Measurements from ENCODE around the gene ZBTB7A. TPM values are rescaled to one million over a fixed set of nuclear protein-coding genes. Genes with fewer than 3 reads are reported as not detected.
A peak's percentile ranks its signal among the peaks of the same experiment; 100 is the strongest.

Gene ZBTB7A
- total RNA-seq, 4 donors from 2014 or later, result 138 to 162 (median 152) TPM

DNA sequence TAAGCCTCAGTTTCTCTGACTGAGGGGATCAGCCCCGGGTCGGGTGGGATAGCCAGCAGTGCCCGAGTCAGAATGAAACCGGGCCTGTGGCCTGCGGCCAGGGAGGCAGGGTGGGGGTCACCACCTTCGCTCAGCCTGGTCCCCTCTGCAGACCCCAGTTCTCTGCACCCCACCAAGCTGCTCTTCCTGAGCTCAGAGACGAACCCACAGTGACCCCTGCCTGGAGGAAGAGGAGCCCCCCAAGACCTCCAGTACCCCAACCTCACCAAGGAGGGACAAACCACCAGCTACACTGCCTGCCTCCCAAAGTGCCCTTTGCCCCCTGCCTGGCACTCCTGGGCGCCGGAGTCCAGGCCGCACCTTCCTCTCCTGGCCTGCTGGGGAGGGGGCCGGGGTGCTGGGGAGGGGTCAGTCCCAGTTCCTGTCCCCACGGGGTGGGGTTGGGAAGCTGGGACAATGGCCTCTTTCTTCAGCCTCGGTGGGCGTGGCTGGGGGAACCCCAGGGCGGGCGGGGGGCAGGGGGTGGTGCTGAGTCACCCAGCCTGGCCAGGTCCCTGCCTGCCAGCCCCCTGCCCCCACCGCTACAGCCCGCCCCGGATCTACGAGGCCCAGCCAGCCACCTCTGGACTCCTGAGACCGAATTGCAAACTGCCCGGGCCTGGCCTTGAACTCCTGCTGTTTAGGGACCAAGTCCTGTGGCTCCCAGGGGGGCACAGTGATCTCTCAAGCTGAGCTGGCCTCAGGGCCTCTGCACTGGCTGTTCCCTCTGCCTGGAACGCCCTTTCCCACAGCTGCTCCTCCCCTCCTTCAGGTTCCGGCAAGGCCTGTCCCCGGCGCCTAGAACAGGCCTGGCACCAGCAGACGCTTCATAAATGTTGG is 14.3 kb downstream of the ZBTB7A start:
- intact Hi-C loops (cut with DNase I; ENCODE audit: low total_unique reads), result no loop called here
- DNase-seq (ENCODE audit: low spot score in 2 of 2), result peak; percentile 46 to 91
- 33% methylated on average over 17 to 27 of the region's 27 CpGs for WGBS, 2 donors
- TF ChIP-seq, protein P1, sequence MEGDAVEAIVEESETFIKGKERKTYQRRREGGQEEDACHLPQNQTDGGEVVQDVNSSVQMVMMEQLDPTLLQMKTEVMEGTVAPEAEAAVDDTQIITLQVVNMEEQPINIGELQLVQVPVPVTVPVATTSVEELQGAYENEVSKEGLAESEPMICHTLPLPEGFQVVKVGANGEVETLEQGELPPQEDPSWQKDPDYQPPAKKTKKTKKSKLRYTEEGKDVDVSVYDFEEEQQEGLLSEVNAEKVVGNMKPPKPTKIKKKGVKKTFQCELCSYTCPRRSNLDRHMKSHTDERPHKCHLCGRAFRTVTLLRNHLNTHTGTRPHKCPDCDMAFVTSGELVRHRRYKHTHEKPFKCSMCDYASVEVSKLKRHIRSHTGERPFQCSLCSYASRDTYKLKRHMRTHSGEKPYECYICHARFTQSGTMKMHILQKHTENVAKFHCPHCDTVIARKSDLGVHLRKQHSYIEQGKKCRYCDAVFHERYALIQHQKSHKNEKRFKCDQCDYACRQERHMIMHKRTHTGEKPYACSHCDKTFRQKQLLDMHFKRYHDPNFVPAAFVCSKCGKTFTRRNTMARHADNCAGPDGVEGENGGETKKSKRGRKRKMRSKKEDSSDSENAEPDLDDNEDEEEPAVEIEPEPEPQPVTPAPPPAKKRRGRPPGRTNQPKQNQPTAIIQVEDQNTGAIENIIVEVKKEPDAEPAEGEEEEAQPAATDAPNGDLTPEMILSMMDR (IDR thresholded peaks at IDR 0.05), result no peak
- no peak overlapping the region for H3K4me3 ChIP-seq (ENCODE audit: low read depth, poor library complexity, severe bottlenecking)

DNA sequence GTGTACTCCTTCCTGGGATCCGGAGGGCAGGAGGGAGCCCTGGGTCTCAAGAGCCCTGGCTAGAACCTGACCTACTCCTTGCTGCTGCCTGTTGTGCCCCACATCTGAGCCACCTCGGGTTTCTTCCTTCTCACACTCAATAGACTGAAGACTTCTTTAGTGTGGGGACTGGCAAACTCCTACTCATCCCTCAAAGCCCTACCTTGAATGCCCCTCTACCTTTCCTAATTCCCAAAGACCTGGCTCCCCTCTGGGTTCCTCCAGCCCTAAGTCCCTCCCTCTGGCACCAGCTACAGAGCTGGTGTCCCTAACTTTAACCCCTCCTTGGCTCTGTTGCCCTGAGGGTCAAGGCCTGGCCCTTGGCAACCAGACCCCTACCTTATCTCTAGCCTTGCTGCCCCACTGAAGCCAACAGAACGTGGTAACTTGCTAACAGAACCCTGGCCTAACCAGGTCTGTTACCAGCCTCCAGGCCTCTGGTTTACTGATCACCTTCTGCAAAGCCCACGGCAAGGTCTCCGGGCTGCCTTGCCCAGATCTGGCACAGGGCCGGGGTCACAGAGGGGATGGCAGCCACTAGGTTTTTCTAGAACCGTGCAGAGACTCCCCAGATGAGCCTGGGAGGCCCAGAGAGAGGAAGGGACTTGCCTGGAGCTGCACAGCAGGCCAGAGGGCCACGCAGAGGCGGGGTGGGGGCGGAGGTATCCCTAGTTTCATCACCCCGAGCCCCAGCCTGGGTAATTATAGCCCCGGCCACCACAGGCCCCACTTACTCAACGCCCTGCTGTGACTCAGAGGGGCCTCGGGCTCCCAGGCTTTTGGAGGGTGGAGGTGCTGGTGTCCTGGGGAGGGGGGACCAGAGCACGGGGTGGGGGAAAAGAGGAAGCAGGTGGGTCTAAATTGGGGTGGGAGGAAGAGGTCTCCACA is 15.3 kb downstream of the ZBTB7A start:
- no peak overlapping the region for H3K4me3 ChIP-seq (ENCODE audit: low read depth, poor library complexity, severe bottlenecking)
- no peak for TF ChIP-seq POLR2A (IDR thresholded peaks at IDR 0.05)
- TF ChIP-seq, protein P1 (IDR thresholded peaks at IDR 0.05), result no peak
- 45 to 47% methylated on average over 11 to 13 of the region's 15 CpGs for WGBS, 2 donors
- DNase-seq (ENCODE audit: low spot score in 2 of 2), result peak in 1 of 2 donors; percentile 91
- intact Hi-C loops (cut with DNase I; ENCODE audit: low total_unique reads), result no loop called here

DNA sequence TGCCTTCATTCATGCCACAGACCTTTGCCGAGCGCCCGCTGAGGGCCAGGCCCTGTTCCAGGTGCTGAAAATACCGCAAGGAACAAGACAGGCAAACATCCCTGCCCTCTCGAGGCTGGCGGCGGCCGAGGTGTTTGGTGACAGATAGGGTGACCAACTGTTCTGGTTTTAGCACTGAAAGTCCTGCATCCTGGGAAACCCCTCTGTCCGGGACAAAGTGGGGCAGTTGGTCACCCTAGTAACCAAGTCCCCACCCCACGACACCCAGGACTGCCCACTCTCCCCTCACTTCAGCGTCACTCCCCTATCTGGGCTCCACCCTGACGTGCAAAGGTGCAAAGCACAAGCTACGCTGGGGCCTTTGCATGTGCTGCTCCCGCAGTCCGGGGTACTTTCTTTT is 17.3 kb downstream of the ZBTB7A start:
- 65 to 68% methylated on average over 15 of the region's 15 CpGs for WGBS, 2 donors
- no peak overlapping the region for H3K4me3 ChIP-seq (ENCODE audit: low read depth, poor library complexity, severe bottlenecking)
- TF ChIP-seq, protein P1 (IDR thresholded peaks at IDR 0.05), result no peak
- no peak for TF ChIP-seq POLR2A (IDR thresholded peaks at IDR 0.05)
- peak in 1 of 2 donors; percentile 88 for DNase-seq (ENCODE audit: low spot score in 2 of 2)
- intact Hi-C loops (cut with DNase I; ENCODE audit: low total_unique reads), result no loop called here

DNA sequence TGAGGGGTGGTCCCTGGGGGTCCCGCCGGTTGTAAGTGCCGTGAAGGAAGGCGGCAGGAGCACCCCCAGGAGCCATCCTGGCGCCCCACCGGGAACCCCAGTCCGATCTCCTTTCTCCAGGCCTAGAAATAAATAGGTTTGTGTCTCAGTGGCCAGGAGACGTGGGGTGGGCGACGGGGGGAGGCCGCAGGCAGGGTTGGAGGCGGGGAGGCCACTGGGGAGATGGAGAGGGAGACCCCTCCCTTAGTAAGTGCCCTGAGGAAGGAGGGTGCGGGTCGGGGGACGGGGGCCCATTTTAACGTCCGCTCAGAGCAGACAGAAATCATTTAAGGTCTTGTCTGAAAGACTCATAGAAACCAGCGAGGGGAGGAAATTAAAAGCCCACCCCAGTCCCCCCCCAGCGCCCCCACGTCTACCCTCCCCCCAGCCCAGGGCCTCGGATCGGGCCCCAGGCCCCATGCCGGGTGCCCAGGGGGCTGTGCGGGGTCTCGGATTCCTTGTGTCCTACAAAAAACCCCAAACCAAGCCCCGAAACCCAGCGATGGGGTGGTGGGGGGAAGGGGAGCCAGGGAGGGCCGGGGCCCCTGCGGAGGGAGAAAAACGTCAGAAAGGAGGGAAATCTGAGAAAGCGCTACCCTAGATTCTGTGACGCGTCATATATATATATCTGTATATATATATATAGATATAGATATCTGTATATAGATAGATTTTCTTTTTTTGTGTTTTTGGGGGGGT is 19.6 kb downstream of the ZBTB7A start:
- no peak overlapping the region for H3K4me3 ChIP-seq (ENCODE audit: low read depth, poor library complexity, severe bottlenecking)
- DNase-seq (ENCODE audit: low spot score in 2 of 2), result peak in 1 of 2 donors; percentile 81
- TF ChIP-seq POLR2A (IDR thresholded peaks at IDR 0.05), result no peak
- TF ChIP-seq, protein P1 (IDR thresholded peaks at IDR 0.05), result no peak
- 86 to 87% methylated on average over 33 of the region's 33 CpGs for WGBS, 2 donors
- intact Hi-C loops (cut with DNase I; ENCODE audit: low total_unique reads), result no loop called here

DNA sequence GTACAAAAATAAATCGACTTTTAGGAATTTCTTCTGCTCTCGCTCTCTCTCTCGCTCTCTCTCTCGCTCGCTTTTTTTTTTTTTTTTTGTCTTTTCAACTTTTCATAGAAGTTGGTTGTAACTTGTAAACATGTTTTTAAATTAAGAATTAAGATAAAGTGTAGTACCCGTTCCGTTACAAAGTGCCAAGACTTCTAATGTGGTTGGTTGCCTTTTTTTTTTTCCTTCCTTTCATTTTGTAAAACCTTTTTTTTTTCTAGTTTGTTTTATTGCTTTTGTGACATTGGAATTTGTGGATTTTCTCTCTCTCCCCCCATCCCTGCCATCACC is 20.4 kb downstream of the ZBTB7A start:
- 72 to 84% methylated on average over 7 of the region's 7 CpGs for WGBS, 2 donors
- no peak for DNase-seq (ENCODE audit: low spot score in 2 of 2)
- no peak overlapping the region for H3K4me3 ChIP-seq (ENCODE audit: low read depth, poor library complexity, severe bottlenecking)
- intact Hi-C loops (cut with DNase I; ENCODE audit: low total_unique reads), result no loop called here
- TF ChIP-seq POLR2A (IDR thresholded peaks at IDR 0.05), result no peak
- TF ChIP-seq, protein P1 (IDR thresholded peaks at IDR 0.05), result no peak
